Epidermal melanocyte (primary cell): ENCODE measurements around the gene DLK1.

Experiments
- DNase-seq: peaks from one replicate; pipeline ENCODE4 v3.0.0; 2011; ENCODE audit warnings: low spot score; ENCODE audit not compliant: insufficient read length

DLK1 gene

DNA sequence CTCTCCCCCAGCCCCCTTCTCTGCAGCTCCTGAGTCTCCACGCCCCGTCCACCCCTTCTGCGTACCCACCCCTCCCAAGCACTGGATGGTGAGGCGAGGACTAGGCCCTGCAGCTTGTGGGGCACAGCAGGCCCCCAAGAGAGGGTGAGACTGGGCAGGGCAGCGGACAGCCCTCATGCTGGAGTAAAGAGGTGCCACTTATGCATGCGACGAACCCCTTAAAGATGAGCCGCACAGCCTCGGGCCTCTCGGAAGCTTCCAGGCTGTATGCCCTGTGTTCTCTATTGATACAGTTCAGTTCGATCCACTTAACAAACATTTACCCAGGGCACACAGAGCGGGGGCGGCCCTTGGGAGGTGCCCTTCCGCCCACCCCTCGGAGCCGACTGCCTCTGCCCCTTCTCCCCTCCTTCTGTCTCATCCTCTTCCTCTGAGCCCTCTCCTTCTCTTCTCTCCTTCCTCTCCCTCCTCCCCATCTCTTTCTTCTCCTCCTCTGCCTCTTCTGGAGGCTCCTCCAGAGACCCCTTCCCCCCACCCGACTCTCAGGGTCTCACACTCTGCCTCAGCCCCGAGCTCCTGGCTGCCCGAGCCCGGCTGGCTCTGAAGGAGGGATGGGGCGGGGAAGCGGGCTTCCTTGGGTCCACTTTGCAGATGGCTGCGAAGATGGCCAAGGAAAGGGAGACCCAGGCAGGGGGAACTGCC is 32.7 kb upstream of the DLK1 start:
- DNase-seq = no peak

GRCh38 chr14:100694579-100695422 is 31.9 kb upstream of the DLK1 start:
- no peak for DNase-seq

- DNase-seq = no peak
Observed at GRCh38 chr14:100695423-100695738, 31.3 kb upstream of the DLK1 start.

DNA sequence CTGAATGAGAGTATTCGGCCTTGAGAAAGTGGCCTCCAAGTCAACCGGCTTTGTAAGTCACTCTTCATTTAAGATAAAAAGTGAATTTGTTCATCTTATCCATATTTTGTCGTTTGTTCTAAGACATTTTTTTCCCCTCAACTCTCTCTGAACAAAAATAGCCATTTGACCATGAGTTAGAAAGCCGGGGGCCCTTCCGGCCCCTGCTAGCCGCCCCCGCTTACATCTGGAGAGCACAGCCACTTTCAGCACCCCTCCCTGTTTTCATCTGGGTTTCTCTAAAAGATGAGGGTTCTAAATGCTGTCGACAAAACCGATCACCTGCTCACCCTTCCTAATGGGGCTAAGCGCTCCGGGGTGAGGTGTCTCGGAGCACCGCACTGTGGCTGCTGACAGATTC is 30.7 kb upstream of the DLK1 start:
- DNase-seq = no peak

GRCh38 chr14:100696590-100696989 is 30.1 kb upstream of the DLK1 start:
- no peak for DNase-seq

DNA sequence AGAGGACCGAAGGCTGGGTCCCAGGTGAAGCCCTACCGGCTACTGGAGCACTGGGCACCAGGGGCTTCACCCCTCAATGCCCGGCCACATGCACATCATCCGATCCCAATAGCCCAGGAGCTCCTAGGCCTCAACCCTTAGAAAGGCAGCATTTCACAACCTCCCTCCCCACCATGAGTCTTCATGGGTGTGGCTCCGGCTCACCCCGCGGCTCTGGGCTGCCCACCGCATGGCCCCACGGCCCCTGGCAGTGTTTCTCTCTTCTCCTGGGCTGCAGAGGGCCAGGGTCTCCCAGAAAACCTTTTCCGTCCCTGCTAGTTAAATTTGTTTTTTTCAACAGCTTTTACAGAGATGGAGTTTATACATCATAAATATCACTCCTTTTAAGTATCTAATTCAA is 28.6 kb upstream of the DLK1 start:
- no peak for DNase-seq

- DNase-seq = no peak
Observed at GRCh38 chr14:100698666-100699448, 27.8 kb upstream of the DLK1 start.

DNA sequence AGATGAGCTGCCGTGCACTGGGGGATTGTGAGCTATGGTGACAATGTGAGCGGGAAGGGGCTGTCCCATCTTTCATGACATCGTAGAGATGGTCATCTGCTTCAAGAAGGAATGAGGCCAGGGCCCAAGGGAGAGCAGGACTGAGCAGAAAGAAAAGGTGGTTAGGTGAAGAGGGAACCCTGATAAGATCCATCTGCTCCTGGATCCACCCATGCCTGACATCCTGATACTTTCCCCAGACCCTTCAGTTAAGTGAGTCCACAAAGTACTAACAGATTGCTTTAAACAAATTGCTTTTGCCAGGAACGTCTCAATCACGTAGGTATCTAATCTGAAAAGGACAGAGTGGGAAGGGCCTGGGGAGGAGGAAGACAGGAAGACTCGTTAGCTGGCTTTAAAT is 25.4 kb upstream of the DLK1 start:
- DNase-seq = no peak

- DNase-seq = no peak
Observed at GRCh38 chr14:100702590-100702989, 24.1 kb upstream of the DLK1 start.

DNA sequence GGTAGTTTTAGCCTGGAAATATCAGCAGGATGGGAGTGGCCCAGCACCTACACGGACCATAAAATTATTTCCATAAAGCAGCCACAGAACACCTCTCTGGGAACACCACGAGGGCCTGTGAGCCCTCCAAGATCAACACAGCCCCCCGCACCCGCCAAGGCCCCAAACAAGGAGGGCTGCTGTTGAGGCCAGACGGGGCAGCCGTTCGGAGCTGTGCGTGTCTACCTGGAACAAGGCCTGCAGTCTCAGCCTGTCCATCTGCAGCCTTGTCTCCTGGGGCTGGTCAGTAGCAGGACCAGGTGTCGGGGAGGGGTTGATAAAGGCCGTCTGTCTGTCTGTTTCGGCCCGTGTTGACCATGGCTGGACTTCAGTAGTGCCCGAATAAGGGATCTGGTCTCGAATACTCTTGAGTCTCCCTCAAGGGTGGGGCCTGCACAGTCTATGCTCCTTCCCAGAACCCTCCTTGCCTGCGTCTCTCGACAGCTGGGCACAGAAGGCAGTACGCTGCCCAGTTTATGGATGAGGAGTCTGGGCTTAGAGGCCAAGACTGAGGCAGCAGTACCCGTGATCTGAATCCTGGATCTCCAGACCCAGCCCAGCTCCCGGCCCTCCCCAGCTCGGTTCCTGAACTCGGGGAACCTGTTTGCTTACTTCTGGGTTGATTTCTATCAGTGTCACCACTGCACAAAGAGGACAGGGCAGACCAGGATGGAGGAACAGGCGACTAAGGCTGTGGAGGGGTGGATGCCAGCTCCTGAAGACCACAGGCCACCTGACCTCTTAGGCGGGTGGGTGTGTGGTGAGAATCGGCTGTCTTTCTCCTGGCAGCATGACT is 23.1 kb upstream of the DLK1 start:
- no peak for DNase-seq

DNA sequence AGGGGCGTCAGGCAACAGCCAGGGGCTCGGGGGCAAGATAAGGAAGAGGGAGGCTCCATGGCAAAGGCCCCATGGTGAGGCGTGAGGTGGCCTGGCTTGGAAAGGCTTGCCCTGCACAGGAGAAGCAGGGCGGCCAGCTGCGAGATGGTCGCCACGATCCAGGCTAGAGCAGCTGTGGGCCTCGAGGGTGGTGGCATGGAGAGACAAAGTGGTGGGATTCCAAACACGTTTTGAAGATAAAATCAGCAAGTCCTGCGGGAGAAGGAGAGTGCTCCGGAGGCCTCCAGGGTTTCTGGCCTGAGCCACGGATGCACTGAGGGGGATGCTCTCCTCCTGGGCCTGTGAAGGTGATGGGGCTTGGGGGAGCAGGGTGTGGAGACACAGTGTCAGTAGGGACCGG is 20.5 kb upstream of the DLK1 start:
- no peak for DNase-seq

- no peak for DNase-seq
Observed at GRCh38 chr14:100706860-100707259, 19.8 kb upstream of the DLK1 start.

DNA sequence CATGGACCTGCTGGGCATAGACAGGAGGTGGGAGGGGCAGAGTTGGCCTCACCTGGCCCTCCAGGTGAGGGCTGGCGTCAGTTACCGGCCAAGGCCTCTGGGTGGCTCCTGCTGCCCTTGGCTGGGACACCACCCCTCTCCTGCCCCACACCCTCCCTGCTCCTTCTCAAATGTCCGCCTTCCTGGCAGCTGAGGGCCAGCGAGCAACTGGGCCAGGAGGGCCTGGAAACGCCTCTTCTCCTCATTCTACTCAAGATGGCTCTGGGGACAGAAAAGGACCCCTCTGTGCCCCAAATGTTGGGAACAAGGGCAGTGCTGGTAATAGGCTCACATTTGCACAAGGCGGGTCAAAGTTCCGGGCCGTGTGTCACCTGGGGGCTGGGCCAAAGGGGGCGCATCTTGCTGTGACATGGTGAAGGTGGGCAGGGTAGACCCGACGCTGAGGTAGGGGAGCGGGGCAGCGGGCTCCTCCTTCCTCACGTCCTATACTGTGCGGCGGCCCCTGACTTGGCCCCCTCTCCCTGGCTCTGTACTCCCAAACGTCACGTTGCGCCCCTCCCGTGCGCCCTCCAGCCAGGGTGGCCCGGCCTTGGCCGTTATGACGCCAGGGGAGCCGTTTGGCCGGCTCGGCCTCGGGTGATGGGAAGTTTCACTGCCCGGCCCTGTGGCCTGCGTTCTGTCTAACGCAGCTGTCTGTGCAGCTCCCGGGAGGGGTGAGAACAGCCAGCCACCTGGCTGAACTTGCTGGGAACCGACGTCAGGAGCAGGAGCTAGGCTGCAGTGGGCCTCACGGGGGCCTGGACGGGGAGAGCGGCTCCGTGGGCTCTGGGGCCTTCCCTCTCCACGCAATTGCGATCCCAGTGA is 18.0 kb upstream of the DLK1 start:
- no peak for DNase-seq

GRCh38 chr14:100709289-100710284 is 17.1 kb upstream of the DLK1 start:
- peak; percentile 53 for DNase-seq

DNA sequence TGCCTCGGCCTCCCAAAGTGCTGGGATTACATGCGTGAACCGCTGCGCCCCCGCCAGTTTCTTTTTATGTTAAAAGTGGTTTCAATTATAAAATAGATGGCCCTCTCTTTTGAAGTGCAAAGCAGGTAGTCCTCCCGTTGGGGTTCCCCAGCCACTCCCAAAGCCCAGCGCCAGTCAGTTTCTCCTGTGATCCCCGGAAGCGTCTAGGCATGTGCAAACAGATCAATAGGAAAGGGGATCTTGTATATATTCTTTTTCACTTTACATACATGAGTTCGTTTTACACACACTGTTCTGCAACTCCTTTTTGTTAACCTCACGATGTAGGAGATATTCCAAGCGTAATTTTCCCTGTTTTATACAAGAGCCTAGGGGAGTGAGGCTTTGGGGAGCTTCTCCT is 16.3 kb upstream of the DLK1 start:
- DNase-seq = no peak

DNA sequence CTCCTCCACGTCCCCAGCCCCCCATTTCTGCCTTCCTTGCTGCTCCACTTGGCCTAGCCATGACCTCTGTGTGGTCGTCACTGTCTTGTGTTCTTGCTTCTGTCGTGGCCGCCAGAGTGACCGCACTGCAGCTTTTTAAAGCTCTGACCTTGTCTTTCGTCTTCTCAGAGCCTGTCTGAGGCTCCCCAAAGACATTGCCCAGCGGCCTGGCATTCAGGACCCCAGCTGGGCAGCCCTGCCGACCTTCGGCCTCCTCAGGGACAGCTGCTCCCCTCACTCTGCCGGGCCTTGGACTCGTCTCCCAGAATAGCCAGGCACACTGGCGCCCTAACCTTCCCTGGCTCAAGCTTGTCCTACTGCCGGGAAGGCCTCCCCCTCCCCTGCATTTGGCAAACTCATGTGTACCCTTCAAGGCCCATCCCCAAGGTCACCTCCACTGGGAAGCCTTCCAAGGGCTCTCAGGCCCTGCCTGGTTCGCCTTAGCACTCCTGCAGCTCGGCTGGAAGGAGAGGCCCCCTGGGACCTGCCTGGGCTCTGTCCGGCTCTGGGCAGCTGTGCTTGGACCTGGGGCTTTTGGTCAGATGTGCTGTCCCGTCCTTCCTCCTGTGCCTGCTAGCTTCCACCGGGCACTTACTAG is 15.7 kb upstream of the DLK1 start:
- no peak for DNase-seq

DNA sequence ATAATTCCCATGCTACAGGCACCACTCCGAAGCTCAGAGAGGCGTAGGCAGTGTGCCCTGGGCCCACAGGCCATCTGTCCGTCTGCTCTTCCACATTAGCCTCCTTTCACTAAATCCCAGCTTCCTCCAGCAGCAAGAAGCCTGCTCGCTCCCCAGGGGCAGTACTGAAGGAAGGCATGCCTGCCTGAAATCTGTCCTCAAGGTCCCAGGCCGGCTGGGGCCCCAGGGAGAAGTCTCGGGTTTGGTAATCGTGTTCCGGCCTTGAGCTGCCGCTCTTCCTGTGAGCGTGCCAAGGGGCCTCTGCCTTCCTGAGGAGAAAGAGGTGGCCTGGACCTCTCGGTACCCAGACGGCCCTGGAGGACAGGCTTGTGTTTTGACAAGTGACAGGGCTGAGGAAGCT is 15.2 kb upstream of the DLK1 start:
- DNase-seq = no peak

GRCh38 chr14:100712490-100712889 is 14.2 kb upstream of the DLK1 start:
- no peak for DNase-seq

DNA sequence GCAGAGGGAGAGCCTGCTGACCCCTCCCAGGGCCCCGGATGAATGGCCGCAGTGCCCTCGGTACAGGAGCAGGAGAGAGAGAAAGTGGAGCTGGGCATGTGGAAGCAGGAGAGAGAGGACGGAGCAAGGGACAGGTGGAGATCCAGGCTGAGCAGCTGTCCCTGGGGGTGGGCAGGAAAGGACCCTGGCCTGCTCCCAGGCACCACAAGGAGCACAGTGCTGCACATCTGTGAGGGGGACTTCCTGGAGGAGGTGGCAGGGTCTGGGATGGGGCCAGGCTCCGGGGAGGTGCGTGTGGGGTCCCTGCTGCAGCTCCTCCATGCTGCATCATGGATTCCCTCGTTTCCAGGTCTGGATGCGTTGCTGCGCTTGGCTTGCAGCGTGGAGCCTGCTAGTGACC is 13.0 kb upstream of the DLK1 start:
- no peak for DNase-seq
